C4-2B (cell line): ENCODE data around the gene HTR3E.

Experiments used
- ZFX ChIP-seq: fragments of 450-650 bp; IDR thresholded peaks from 2 replicates; pipeline ENCODE4 v1.6.1; 2017
- TF ChIP-seq, protein P1 (sequence below): fragments of 450-650 bp; conservative IDR thresholded peaks from 2 replicates; pipeline ENCODE4 v1.5.1; 2017; ENCODE audit warnings: mild to moderate bottlenecking

DNA sequence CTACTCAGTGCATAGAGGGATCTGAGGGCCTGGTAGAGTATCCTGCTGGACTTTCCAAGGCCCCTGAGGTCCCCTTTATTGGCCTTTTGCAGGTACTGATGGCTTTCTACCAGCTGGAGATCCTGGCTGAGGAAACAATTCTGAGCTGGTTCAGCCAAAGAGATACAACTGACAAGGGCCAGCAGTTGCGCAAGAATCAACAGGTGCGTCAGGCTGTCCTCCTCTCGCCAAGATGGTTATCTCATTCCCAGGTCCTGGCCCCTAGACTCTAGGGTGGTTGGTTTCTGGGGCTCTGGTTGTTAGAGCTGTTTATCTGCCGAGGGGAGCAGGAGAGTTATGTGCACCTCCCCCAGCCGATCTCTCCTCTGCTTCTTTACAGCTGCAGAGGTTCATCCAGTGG lies 47.6 kb downstream of the HTR3E start:
- TF ChIP-seq, protein P1, sequence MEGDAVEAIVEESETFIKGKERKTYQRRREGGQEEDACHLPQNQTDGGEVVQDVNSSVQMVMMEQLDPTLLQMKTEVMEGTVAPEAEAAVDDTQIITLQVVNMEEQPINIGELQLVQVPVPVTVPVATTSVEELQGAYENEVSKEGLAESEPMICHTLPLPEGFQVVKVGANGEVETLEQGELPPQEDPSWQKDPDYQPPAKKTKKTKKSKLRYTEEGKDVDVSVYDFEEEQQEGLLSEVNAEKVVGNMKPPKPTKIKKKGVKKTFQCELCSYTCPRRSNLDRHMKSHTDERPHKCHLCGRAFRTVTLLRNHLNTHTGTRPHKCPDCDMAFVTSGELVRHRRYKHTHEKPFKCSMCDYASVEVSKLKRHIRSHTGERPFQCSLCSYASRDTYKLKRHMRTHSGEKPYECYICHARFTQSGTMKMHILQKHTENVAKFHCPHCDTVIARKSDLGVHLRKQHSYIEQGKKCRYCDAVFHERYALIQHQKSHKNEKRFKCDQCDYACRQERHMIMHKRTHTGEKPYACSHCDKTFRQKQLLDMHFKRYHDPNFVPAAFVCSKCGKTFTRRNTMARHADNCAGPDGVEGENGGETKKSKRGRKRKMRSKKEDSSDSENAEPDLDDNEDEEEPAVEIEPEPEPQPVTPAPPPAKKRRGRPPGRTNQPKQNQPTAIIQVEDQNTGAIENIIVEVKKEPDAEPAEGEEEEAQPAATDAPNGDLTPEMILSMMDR, result no peak
- TF ChIP-seq ZFX, result no peak
